PC-9 (cell line): Measurements from ENCODE around the gene ARHGAP42.

Experiments
- CTCF ChIP-seq: fragments of 200-600 bp; sonication (generic); conservative IDR thresholded peaks from 2 replicates; pipeline ENCODE4 v1.6.1; 2017; ENCODE audit warnings: mixed run types, antibody characterized with exemption, mild to moderate bottlenecking, moderate library complexity
- EZH2 ChIP-seq: fragments of 200-600 bp; sonication (generic); IDR thresholded peaks from 2 replicates; pipeline ENCODE4 v1.8.0; 2017; ENCODE audit warnings: antibody characterized with exemption, low read depth

GRCh38 chr11:100738701-100739270, 51.7 kb downstream of the ARHGAP42 start:
- TF ChIP-seq EZH2: no peak
- no peak for TF ChIP-seq CTCF
